Caco-2 (cell line): ENCODE measurements around the gene FADD. TPM values are rescaled to one million over a fixed set of nuclear protein-coding genes. Genes with fewer than 3 reads are reported as not detected.

Experiments
- BruUV-seq: library from RNA; stranded (reverse); fragments of 400-500 nt; replicated peaks from 2 replicates; lab custom pipeline; 2021; lab: Mats Ljungman, UMichigan
- CTCF ChIA-PET: fragments of 300-600 bp; sonication (Branson Sonifier 250); formaldehyde crosslinking; loops from one replicate; lab custom pipeline; 2022; ENCODE audit warnings: antibody characterized with exemption; lab: Charles Lee
- POLR2A ChIA-PET: fragments of 300-600 bp; sonication (Branson Sonifier 250); formaldehyde crosslinking; loops from one replicate; lab custom pipeline; 2022; ENCODE audit warnings: antibody characterized with exemption; lab: Charles Lee
- DNase-seq, 2 experiments: peaks; one replicate each; pipeline versions ENCODE4 v3.0.0 to v3.0.0-alpha.2; 2020 to 2022
- H3K27me3 ChIP-seq: replicated peaks from 2 replicates; pipeline ENCODE4 v1.6.0; 2011; ENCODE audit warnings: low read length; ENCODE audit not compliant: control insufficient read depth, insufficient read depth
- H3K36me3 ChIP-seq: 2 replicates; pipeline ENCODE4 v1.5.1; 2011; ENCODE audit warnings: low read length; ENCODE audit not compliant: control insufficient read depth, insufficient read depth
- H3K4me1 ChIP-seq: fragments of 250-450 bp; sonication (Bioruptor Pico); 2 replicates; pipeline ENCODE4 v1.5.1; 2020; ENCODE audit warnings: mild to moderate bottlenecking
- H3K4me3 ChIP-seq: 2 replicates; pipeline ENCODE4 v1.5.1; 2011; ENCODE audit warnings: low read depth, mild to moderate bottlenecking, control low read depth, low read length
- H3K9me3 ChIP-seq: fragments of 250-450 bp; sonication (Bioruptor Pico); 2 replicates; pipeline ENCODE4 v1.5.1; 2020; ENCODE audit warnings: mild to moderate bottlenecking, moderate library complexity
- H3K27ac Mint-ChIP-seq: one replicate; pipeline ENCODE4 v1.8.0; 2022; ENCODE audit warnings: mixed read lengths; ENCODE audit not compliant: unreplicated experiment
- H3K27me3 Mint-ChIP-seq: one replicate; pipeline ENCODE4 v1.8.0; 2022; ENCODE audit warnings: mixed read lengths; ENCODE audit not compliant: insufficient read depth, unreplicated experiment
- H3K36me3 Mint-ChIP-seq: one replicate; pipeline ENCODE4 v1.8.0; 2022; ENCODE audit warnings: mild to moderate bottlenecking, mixed read lengths; ENCODE audit not compliant: insufficient read depth, unreplicated experiment
- H3K4me1 Mint-ChIP-seq: one replicate; pipeline ENCODE4 v1.8.0; 2022; ENCODE audit warnings: low read depth, mixed read lengths; ENCODE audit not compliant: unreplicated experiment
- H3K4me3 Mint-ChIP-seq: one replicate; pipeline ENCODE4 v1.8.0; 2022; ENCODE audit warnings: mild to moderate bottlenecking, moderate library complexity, mixed read lengths; ENCODE audit not compliant: unreplicated experiment
- H3K9me3 Mint-ChIP-seq: one replicate; pipeline ENCODE4 v1.8.0; 2022; ENCODE audit warnings: mixed read lengths; ENCODE audit not compliant: unreplicated experiment
- CTCF ChIP-seq, 2 experiments: fragments of 200-600 bp in 1 of 2; IDR thresholded peaks; 1 replicate in 1 of 2; 2 replicates in 1 of 2; pipeline versions ENCODE4 v1.5.1 to v1.8.0; 2011 to 2022; ENCODE audit warnings: antibody characterized with exemption in 1 of 2, control low read depth in 1 of 2, inconsistent platforms in 1 of 2, low read depth in 1 of 2, low read length in 1 of 2, mild to moderate bottlenecking in 1 of 2, moderate library complexity in 1 of 2; ENCODE audit not compliant: insufficient read depth in 1 of 2, severe bottlenecking in 1 of 2, unreplicated experiment in 1 of 2
- intact Hi-C: fragments of 100-400 bp; cut with micrococcal nuclease; formaldehyde crosslinking; loops from one replicate; pipeline ENCODE4 v1.10.0; 2022; ENCODE audit not compliant: unreplicated experiment
- total RNA-seq: library from RNA; stranded (reverse); gene quantifications from 2 replicates; pipeline ENCODE4 v1.2.3, GENCODE V29; 2022

FADD gene
- total RNA-seq, 1 experiment from 2014 or later = 51.3 TPM

GRCh38 chr11:70169127-70169526, 34.0 kb upstream of the FADD start:
- H3K4me1 Mint-ChIP-seq = peaks cover 6% of the 10 kb centered on the region
- POLR2A ChIA-PET = no interaction called here
- no peak overlapping the region for H3K27ac Mint-ChIP-seq
- intact Hi-C loops = no loop called here
- H3K4me3 ChIP-seq = no peak overlapping the region
- no peak for TF ChIP-seq CTCF (IDR thresholded peaks at IDR 0.05; ENCODE audit: insufficient read depth in 1 of 2, low read depth in 1 of 2, low read length in 1 of 2, severe bottlenecking in 1 of 2, unreplicated experiment in 1 of 2)
- no peaks in the 10 kb centered on the region for H3K9me3 ChIP-seq
- no peaks in the 10 kb centered on the region for H3K27me3 ChIP-seq
- no peak for DNase-seq
- H3K36me3 ChIP-seq = no peaks in the 10 kb centered on the region
- H3K9me3 Mint-ChIP-seq = no peaks in the 10 kb centered on the region
- peaks cover 8% of the 10 kb centered on the region for H3K4me1 ChIP-seq
- H3K27me3 Mint-ChIP-seq = no peaks in the 10 kb centered on the region
- CTCF ChIA-PET = interaction anchor here (0.6 kb wide), 1 partner anchor 242 kb away, joined by 4 read pairs; no protein-coding TSS in a partner anchor
- no TSS peak for BruUV-seq
- H3K4me3 Mint-ChIP-seq = no peak overlapping the region
- no peaks in the 10 kb centered on the region for H3K36me3 Mint-ChIP-seq

GRCh38 chr11:70169632-70170031, 33.5 kb upstream of the FADD start:
- Histone ChIP-seq H3K4me1 (peaks cover 8% of the 10 kb centered on the region), H3K27me3 (no peaks in the 10 kb centered on the region), H3K9me3 (no peaks in the 10 kb centered on the region), H3K4me3 (no peak overlapping the region), H3K36me3 (no peaks in the 10 kb centered on the region)
- intact Hi-C loops = no loop called here
- TF ChIP-seq CTCF (IDR thresholded peaks at IDR 0.05; ENCODE audit: insufficient read depth in 1 of 2, low read depth in 1 of 2, low read length in 1 of 2, severe bottlenecking in 1 of 2, unreplicated experiment in 1 of 2) = no peak
- Mint-ChIP-seq H3K4me3 (no peak overlapping the region), H3K4me1 (peaks cover 6% of the 10 kb centered on the region), H3K27me3 (no peaks in the 10 kb centered on the region), H3K9me3 (no peaks in the 10 kb centered on the region), H3K27ac (no peak overlapping the region), H3K36me3 (no peaks in the 10 kb centered on the region)
- no peak for DNase-seq
- no TSS peak for BruUV-seq
- CTCF ChIA-PET = no interaction called here
- POLR2A ChIA-PET = no interaction called here

- H3K36me3 Mint-ChIP-seq = no peaks in the 10 kb centered on the region
- no peak overlapping the region for H3K27ac Mint-ChIP-seq
- H3K9me3 Mint-ChIP-seq = no peaks in the 10 kb centered on the region
- TF ChIP-seq CTCF (IDR thresholded peaks at IDR 0.05; ENCODE audit: insufficient read depth in 1 of 2, low read depth in 1 of 2, low read length in 1 of 2, severe bottlenecking in 1 of 2, unreplicated experiment in 1 of 2) = no peak
- CTCF ChIA-PET = no interaction called here
- H3K27me3 ChIP-seq = no peaks in the 10 kb centered on the region
- BruUV-seq = no TSS peak
- H3K4me3 Mint-ChIP-seq = no peak overlapping the region
- peaks cover 6% of the 10 kb centered on the region for H3K4me1 Mint-ChIP-seq
- H3K27me3 Mint-ChIP-seq = no peaks in the 10 kb centered on the region
- POLR2A ChIA-PET = no interaction called here
- no peaks in the 10 kb centered on the region for H3K9me3 ChIP-seq
- H3K4me3 ChIP-seq = no peak overlapping the region
- H3K36me3 ChIP-seq = no peaks in the 10 kb centered on the region
- intact Hi-C loops = no loop called here
- DNase-seq = no peak
- peaks cover 8% of the 10 kb centered on the region for H3K4me1 ChIP-seq
These were observed 32.4 kb upstream of the FADD start for GRCh38 chr11:70170596-70171210.
